Activated naive CD8-positive, alpha-beta T cell treated with anti-CD3 and anti-CD28 coated beads, Interleukin-2, amount 50 U/mL, for 16 hours (primary cell): ENCODE measurements around the gene CHMP1B.
"Not testable (repeated sequence)": the region's sequence is repeated elsewhere in the genome, so short reads cannot be mapped to it uniquely, and the experiment has no call there.

Experiments used
- DNase-seq: peaks from one replicate; pipeline ENCODE4 v3.0.0-alpha.2; 2020; ENCODE audit warnings: low read depth, low spot score

CHMP1B gene

GRCh38 chr18:11866764-11867163, 15.6 kb downstream of the CHMP1B start:
- DNase-seq, result no peak

GRCh38 chr18:11868230-11868629, 17.0 kb downstream of the CHMP1B start:
- DNase-seq, result no peak

GRCh38 chr18:11871501-11871900, 20.3 kb downstream of the CHMP1B start:
- DNase-seq, result no peak

GRCh38 chr18:11872479-11873136, 21.4 kb downstream of the CHMP1B start:
- DNase-seq, result no peak

GRCh38 chr18:11873670-11874340, 22.6 kb downstream of the CHMP1B start:
- no peak for DNase-seq

- DNase-seq, result no peak
Observed at GRCh38 chr18:11874676-11875075, 23.5 kb downstream of the CHMP1B start.

GRCh38 chr18:11877497-11878135, 26.4 kb downstream of the CHMP1B start:
- DNase-seq, result no peak

- DNase-seq, result no peak
Observed at GRCh38 chr18:11880586-11881304, 29.5 kb downstream of the CHMP1B start.

GRCh38 chr18:11882636-11883035, 31.4 kb downstream of the CHMP1B start:
- no peak for DNase-seq

GRCh38 chr18:11883153-11883552, 31.9 kb downstream of the CHMP1B start:
- no peak for DNase-seq

GRCh38 chr18:11884396-11885030, 33.3 kb downstream of the CHMP1B start:
- DNase-seq, result no peak

- no peak for DNase-seq
Observed at GRCh38 chr18:11885278-11885947, 34.2 kb downstream of the CHMP1B start.

GRCh38 chr18:11886577-11887110, 35.4 kb downstream of the CHMP1B start:
- no peak for DNase-seq

- no peak for DNase-seq
Observed at GRCh38 chr18:11887328-11888128, 36.3 kb downstream of the CHMP1B start.

GRCh38 chr18:11888726-11889125, 37.5 kb downstream of the CHMP1B start:
- no peak for DNase-seq

GRCh38 chr18:11889284-11889683, 38.1 kb downstream of the CHMP1B start:
- DNase-seq, result no peak

- DNase-seq, result no peak
Observed at GRCh38 chr18:11891737-11892136, 40.5 kb downstream of the CHMP1B start.

GRCh38 chr18:11892438-11892837, 41.2 kb downstream of the CHMP1B start:
- not testable (repeated sequence) for DNase-seq

- DNase-seq, result no peak
Observed at GRCh38 chr18:11897781-11898180, 46.6 kb downstream of the CHMP1B start.

- no peak for DNase-seq
Observed at GRCh38 chr18:11899063-11899462, 47.9 kb downstream of the CHMP1B start.
